PFSK-1 (cell line): ENCODE measurements around the gene ACTRT1.

Experiments
- FOXP2 ChIP-seq: optimal IDR thresholded peaks from 2 replicates; pipeline ENCODE3; 2011; ENCODE audit warnings: borderline replicate concordance, control low read depth, inconsistent platforms; ENCODE audit not compliant: insufficient read depth; ENCODE audit errors: extremely low read length, extremely low read depth
- POLR2AphosphoS5 ChIP-seq: IDR thresholded peaks from 2 replicates; pipeline ENCODE4 v1.6.1; 2012; ENCODE audit warnings: low read depth, mild to moderate bottlenecking, control low read depth, low read length, moderate library complexity
- REST ChIP-seq, 2 experiments: IDR thresholded peaks; 2 replicates each; pipeline versions ENCODE4 v1.6.1 to v1.8.0; 2011 to 2012; ENCODE audit warnings: low read depth in 2 of 2, low read length in 2 of 2, control low read depth in 1 of 2, inconsistent platforms in 1 of 2, mild to moderate bottlenecking in 1 of 2, moderate library complexity in 1 of 2; ENCODE audit not compliant: insufficient read depth in 1 of 2
- SIN3A ChIP-seq: IDR thresholded peaks from 2 replicates; pipeline ENCODE4 v1.6.1; 2012; ENCODE audit warnings: mild to moderate bottlenecking, low read length, moderate library complexity, borderline replicate concordance; ENCODE audit not compliant: insufficient read depth
- TAF1 ChIP-seq: IDR thresholded peaks from 2 replicates; pipeline ENCODE4 v1.6.1; 2012; ENCODE audit warnings: low read length, control low read depth, borderline replicate concordance; ENCODE audit not compliant: insufficient read depth

The ACTRT1 gene

GRCh38 chrX:128021566-128021965 is 30.6 kb downstream of the ACTRT1 start:
- no peak for TF ChIP-seq POLR2AphosphoS5
- TF ChIP-seq SIN3A: no peak
- TF ChIP-seq TAF1: no peak
- TF ChIP-seq REST (IDR thresholded peaks at IDR 0.05; ENCODE audit: insufficient read depth in 1 of 2, low read depth in 2 of 2, low read length in 2 of 2): no peak
- no peak for TF ChIP-seq FOXP2

GRCh38 chrX:128020701-128021100 is 31.5 kb downstream of the ACTRT1 start:
- no peak for TF ChIP-seq FOXP2
- TF ChIP-seq REST (IDR thresholded peaks at IDR 0.05; ENCODE audit: insufficient read depth in 1 of 2, low read depth in 2 of 2, low read length in 2 of 2): no peak
- no peak for TF ChIP-seq TAF1
- no peak for TF ChIP-seq SIN3A
- no peak for TF ChIP-seq POLR2AphosphoS5

GRCh38 chrX:128019218-128019617 is 33.0 kb downstream of the ACTRT1 start:
- no peak for TF ChIP-seq TAF1
- no peak for TF ChIP-seq REST (IDR thresholded peaks at IDR 0.05; ENCODE audit: insufficient read depth in 1 of 2, low read depth in 2 of 2, low read length in 2 of 2)
- TF ChIP-seq FOXP2: no peak
- TF ChIP-seq SIN3A: no peak
- no peak for TF ChIP-seq POLR2AphosphoS5

GRCh38 chrX:128012015-128012414 is 40.2 kb downstream of the ACTRT1 start:
- no peak for TF ChIP-seq SIN3A
- no peak for TF ChIP-seq REST (IDR thresholded peaks at IDR 0.05; ENCODE audit: insufficient read depth in 1 of 2, low read depth in 2 of 2, low read length in 2 of 2)
- TF ChIP-seq TAF1: no peak
- TF ChIP-seq POLR2AphosphoS5: no peak
- no peak for TF ChIP-seq FOXP2

- TF ChIP-seq TAF1 (no peak), FOXP2 (no peak), REST (IDR thresholded peaks at IDR 0.05; ENCODE audit: insufficient read depth in 1 of 2, low read depth in 2 of 2, low read length in 2 of 2) (no peak), SIN3A (no peak), POLR2AphosphoS5 (no peak)
These were observed 44.3 kb downstream of the ACTRT1 start for GRCh38 chrX:128007882-128008281.
